K562 (cell line): Measurements from ENCODE around the gene RASGEF1C. TPM values are rescaled to one million over a fixed set of nuclear protein-coding genes. Genes with fewer than 3 reads are reported as not detected.

Source experiments
- CXXC5 ChIP-seq: fragments of 250-450 bp; sonication (Bioruptor Pico); IDR thresholded peaks from 2 replicates; pipeline ENCODE4 v1.8.0; 2022; ENCODE audit warnings: inconsistent platforms, mild to moderate bottlenecking, moderate library complexity
- E2F6 ChIP-seq, 2 experiments: IDR thresholded peaks; 2 replicates each; pipeline ENCODE4 v1.6.1; 2011; ENCODE audit warnings: borderline replicate concordance in 1 of 2, control low read depth in 1 of 2, low read depth in 1 of 2, low read length in 1 of 2, mild to moderate bottlenecking in 1 of 2, mixed read lengths in 1 of 2, moderate library complexity in 1 of 2; ENCODE audit not compliant: insufficient read depth in 1 of 2, insufficient read length in 1 of 2, poor library complexity in 1 of 2, severe bottlenecking in 1 of 2; ENCODE audit errors: extremely low read depth in 1 of 2
- ESRRA ChIP-seq: fragments of 450-650 bp; IDR thresholded peaks from 2 replicates; pipeline ENCODE4 v1.6.1; 2014; ENCODE audit warnings: low read depth, mild to moderate bottlenecking, moderate library complexity, borderline replicate concordance
- IRF2 ChIP-seq: sonication (generic); formaldehyde crosslinking; IDR thresholded peaks from 2 replicates; pipeline ENCODE4 v1.8.1; 2022; ENCODE audit warnings: mild to moderate bottlenecking, missing genetic modification reagents
- KDM1A ChIP-seq, 2 experiments: fragments of 450-650 bp; IDR thresholded peaks; 2 replicates each; pipeline ENCODE4 v1.6.1; 2016; ENCODE audit warnings: mild to moderate bottlenecking in 2 of 2
- KLF6 ChIP-seq: fragments of 250-450 bp; sonication (Bioruptor Pico); IDR thresholded peaks from 2 replicates; pipeline ENCODE4 v1.4.0; 2020; ENCODE audit warnings: mild to moderate bottlenecking, moderate library complexity, borderline replicate concordance
- MAFK ChIP-seq: IDR thresholded peaks from 2 replicates; pipeline ENCODE4 v1.6.1; 2011; ENCODE audit warnings: low read length, improper control_type of control experiment
- RAD21 ChIP-seq, 2 experiments: fragments of 250-450 bp in 1 of 2; fragments of 450-650 bp in 1 of 2; sonication (Bioruptor Pico) in 1 of 2; formaldehyde crosslinking in 1 of 2; IDR thresholded peaks in 1 of 2; conservative IDR thresholded peaks in 1 of 2; 2 replicates each; pipeline versions ENCODE4 v1.4.0 to v1.8.0; 2020 to 2022; ENCODE audit warnings: mild to moderate bottlenecking in 2 of 2, moderate library complexity in 1 of 2
- RBM14 ChIP-seq: fragments of 200-400 bp; formaldehyde crosslinking; IDR thresholded peaks from 2 replicates; pipeline ENCODE4 v1.6.1; 2018; ENCODE audit warnings: low read depth, mild to moderate bottlenecking, low read length, moderate library complexity, borderline replicate concordance; ENCODE audit not compliant: insufficient read depth
- RBM22 ChIP-seq: fragments of 200-400 bp; formaldehyde crosslinking; IDR thresholded peaks from 2 replicates; pipeline ENCODE4 v1.6.1; 2018; ENCODE audit warnings: low read length, low read depth; ENCODE audit not compliant: poor library complexity, severe bottlenecking
- SMC3 ChIP-seq: conservative IDR thresholded peaks from 2 replicates; pipeline ENCODE4 v1.6.1; 2011; ENCODE audit warnings: low read depth, low read length, improper control_type of control experiment; ENCODE audit not compliant: insufficient read depth
- TSC22D4 ChIP-seq: fragments of 450-650 bp; IDR thresholded peaks from 2 replicates; pipeline ENCODE4 v1.6.1; 2016; ENCODE audit warnings: missing genetic modification characterization, missing biosample characterization, control low read depth
- polyA plus RNA-seq, 8 experiments: library from polyadenylated mRNA; depleted of rRNA in 4 of 8; stranded (reverse) in 5 of 8; unstranded in 3 of 8; fragments of >200 nt; fragmentation: Nextera tagmentation in 2 of 8; fragmentation: Illumina TruSeq in 1 of 8; extraction: Ambion mirVana in 2 of 8; extraction: Trizol in 1 of 8; gene quantifications; 2 replicates each; pipeline versions ENCODE4 v1.2.1 to v1.2.3, GENCODE V29; 2011 to 2014; ENCODE audit warnings: inconsistent platforms in 1 of 8, missing spikeins in 1 of 8
- total RNA-seq, 7 experiments: library from RNA; depleted of rRNA in 6 of 7; stranded (reverse); fragments of >200 nt in 6 of 7; fragmentation: Illumina TruSeq in 2 of 7; extraction: Trizol in 2 of 7; gene quantifications; 2 replicates each; pipeline versions ENCODE4 v1.2.1 to v1.2.3, GENCODE V29; 2011 to 2021; ENCODE audit warnings: low replicate concordance in 1 of 7
- TF ChIP-seq, protein P1 (sequence below): sonication (generic); formaldehyde crosslinking; IDR thresholded peaks from 2 replicates; pipeline ENCODE4 v1.8.0; 2022; ENCODE audit warnings: missing genetic modification reagents, mild to moderate bottlenecking, borderline replicate concordance
- TF ChIP-seq, protein P2 (sequence below): fragments of 250-450 bp; sonication (Bioruptor Pico); IDR thresholded peaks from 2 replicates; pipeline ENCODE4 v1.5.0; 2020; ENCODE audit warnings: mild to moderate bottlenecking, borderline replicate concordance
- TF ChIP-seq, protein P3 (sequence below): sonication (generic); formaldehyde crosslinking; IDR thresholded peaks from 2 replicates; pipeline ENCODE4 v1.8.1; 2023; ENCODE audit warnings: missing genetic modification reagents, mild to moderate bottlenecking, borderline replicate concordance

Gene RASGEF1C
- total and polyA plus RNA-seq, 9 of the 15 experiments (the other 6 are each of a cell fraction or from before 2014, with no cell fraction given) = 0.04 to 1.1 (median 0.21) TPM; not detected in 4

- TF ChIP-seq MAFK = no peak
- TF ChIP-seq, protein P1, sequence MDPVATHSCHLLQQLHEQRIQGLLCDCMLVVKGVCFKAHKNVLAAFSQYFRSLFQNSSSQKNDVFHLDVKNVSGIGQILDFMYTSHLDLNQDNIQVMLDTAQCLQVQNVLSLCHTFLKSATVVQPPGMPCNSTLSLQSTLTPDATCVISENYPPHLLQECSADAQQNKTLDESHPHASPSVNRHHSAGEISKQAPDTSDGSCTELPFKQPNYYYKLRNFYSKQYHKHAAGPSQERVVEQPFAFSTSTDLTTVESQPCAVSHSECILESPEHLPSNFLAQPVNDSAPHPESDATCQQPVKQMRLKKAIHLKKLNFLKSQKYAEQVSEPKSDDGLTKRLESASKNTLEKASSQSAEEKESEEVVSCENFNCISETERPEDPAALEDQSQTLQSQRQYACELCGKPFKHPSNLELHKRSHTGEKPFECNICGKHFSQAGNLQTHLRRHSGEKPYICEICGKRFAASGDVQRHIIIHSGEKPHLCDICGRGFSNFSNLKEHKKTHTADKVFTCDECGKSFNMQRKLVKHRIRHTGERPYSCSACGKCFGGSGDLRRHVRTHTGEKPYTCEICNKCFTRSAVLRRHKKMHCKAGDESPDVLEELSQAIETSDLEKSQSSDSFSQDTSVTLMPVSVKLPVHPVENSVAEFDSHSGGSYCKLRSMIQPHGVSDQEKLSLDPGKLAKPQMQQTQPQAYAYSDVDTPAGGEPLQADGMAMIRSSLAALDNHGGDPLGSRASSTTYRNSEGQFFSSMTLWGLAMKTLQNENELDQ (CRISPR knock-in tag) = no peak
- TF ChIP-seq E2F6 (IDR thresholded peaks at IDR 0.05; ENCODE audit: borderline replicate concordance in 1 of 2, extremely low read depth in 1 of 2, insufficient read depth in 1 of 2, insufficient read length in 1 of 2, low read depth in 1 of 2, low read length in 1 of 2, poor library complexity in 1 of 2, severe bottlenecking in 1 of 2) = peak in 1 of 2 experiments; percentile 90
- TF ChIP-seq ESRRA = no peak
- TF ChIP-seq IRF2 = no peak
- no peak for TF ChIP-seq KDM1A (IDR thresholded peaks at IDR 0.05)
- no peak for TF ChIP-seq KLF6 (CRISPR knock-in tag)
- TF ChIP-seq, protein P2, sequence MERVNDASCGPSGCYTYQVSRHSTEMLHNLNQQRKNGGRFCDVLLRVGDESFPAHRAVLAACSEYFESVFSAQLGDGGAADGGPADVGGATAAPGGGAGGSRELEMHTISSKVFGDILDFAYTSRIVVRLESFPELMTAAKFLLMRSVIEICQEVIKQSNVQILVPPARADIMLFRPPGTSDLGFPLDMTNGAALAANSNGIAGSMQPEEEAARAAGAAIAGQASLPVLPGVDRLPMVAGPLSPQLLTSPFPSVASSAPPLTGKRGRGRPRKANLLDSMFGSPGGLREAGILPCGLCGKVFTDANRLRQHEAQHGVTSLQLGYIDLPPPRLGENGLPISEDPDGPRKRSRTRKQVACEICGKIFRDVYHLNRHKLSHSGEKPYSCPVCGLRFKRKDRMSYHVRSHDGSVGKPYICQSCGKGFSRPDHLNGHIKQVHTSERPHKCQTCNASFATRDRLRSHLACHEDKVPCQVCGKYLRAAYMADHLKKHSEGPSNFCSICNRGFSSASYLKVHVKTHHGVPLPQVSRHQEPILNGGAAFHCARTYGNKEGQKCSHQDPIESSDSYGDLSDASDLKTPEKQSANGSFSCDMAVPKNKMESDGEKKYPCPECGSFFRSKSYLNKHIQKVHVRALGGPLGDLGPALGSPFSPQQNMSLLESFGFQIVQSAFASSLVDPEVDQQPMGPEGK (CRISPR knock-in tag) = no peak
- no peak for TF ChIP-seq TSC22D4
- TF ChIP-seq RBM14 = no peak
- TF ChIP-seq RAD21 (CRISPR knock-in tag; conservative IDR thresholded peaks at IDR 0.05 in 1 of 2, IDR thresholded peaks at IDR 0.05 in 1 of 2) = peak in 1 of 2 experiments; percentile 56; a peak in 3 of 4 replicates
- TF ChIP-seq RBM22 = no peak
- TF ChIP-seq, protein P3, sequence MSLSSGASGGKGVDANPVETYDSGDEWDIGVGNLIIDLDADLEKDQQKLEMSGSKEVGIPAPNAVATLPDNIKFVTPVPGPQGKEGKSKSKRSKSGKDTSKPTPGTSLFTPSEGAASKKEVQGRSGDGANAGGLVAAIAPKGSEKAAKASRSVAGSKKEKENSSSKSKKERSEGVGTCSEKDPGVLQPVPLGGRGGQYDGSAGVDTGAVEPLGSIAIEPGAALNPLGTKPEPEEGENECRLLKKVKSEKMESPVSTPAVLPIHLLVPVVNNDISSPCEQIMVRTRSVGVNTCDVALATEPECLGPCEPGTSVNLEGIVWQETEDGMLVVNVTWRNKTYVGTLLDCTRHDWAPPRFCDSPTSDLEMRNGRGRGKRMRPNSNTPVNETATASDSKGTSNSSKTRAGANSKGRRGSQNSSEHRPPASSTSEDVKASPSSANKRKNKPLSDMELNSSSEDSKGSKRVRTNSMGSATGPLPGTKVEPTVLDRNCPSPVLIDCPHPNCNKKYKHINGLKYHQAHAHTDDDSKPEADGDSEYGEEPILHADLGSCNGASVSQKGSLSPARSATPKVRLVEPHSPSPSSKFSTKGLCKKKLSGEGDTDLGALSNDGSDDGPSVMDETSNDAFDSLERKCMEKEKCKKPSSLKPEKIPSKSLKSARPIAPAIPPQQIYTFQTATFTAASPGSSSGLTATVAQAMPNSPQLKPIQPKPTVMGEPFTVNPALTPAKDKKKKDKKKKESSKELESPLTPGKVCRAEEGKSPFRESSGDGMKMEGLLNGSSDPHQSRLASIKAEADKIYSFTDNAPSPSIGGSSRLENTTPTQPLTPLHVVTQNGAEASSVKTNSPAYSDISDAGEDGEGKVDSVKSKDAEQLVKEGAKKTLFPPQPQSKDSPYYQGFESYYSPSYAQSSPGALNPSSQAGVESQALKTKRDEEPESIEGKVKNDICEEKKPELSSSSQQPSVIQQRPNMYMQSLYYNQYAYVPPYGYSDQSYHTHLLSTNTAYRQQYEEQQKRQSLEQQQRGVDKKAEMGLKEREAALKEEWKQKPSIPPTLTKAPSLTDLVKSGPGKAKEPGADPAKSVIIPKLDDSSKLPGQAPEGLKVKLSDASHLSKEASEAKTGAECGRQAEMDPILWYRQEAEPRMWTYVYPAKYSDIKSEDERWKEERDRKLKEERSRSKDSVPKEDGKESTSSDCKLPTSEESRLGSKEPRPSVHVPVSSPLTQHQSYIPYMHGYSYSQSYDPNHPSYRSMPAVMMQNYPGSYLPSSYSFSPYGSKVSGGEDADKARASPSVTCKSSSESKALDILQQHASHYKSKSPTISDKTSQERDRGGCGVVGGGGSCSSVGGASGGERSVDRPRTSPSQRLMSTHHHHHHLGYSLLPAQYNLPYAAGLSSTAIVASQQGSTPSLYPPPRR (CRISPR knock-in tag) = no peak
- TF ChIP-seq SMC3 = peak; percentile 66; the same call in 1 of the 2 replicates
- TF ChIP-seq CXXC5 = peak; percentile 67
Observed at GRCh38 chr5:180209137-180209581, at the start of gene RASGEF1C (continued).
